Smooth muscle cell of the brain vasculature (primary cell): ENCODE results near the gene ZG16.

ENCODE experiments used
- DNase-seq: peaks from one replicate; pipeline ENCODE4 v3.0.0-alpha.2; 2012; ENCODE audit warnings: low read depth, low spot score

Gene ZG16

DNA sequence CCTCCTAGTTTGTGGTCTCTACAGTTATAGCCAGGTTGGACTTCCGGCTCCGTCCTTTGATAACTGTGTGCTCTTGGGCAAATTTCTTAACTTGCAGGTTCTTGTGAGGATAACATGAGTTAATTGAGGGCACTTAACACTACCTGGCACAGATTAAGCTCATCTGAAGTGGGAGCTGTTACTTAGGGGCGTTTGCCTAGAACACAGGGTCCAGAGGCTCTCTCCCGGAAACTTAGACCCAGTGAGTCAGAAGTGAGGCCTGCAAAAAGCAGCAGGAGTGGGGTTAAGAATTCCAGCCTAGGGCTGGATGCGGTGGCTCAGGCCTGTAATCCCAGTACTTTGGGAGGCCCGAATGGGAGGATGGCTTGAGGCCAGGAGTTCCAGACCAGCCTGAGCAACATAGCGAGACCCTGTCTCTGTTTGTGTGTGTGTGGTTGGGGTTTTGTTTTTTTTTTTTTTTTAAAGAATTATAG, 43.6 kb downstream of the ZG16 start:
- no peak for DNase-seq

- no peak for DNase-seq
These were observed 46.6 kb downstream of the ZG16 start for GRCh38 chr16:29824589-29825144.

DNA sequence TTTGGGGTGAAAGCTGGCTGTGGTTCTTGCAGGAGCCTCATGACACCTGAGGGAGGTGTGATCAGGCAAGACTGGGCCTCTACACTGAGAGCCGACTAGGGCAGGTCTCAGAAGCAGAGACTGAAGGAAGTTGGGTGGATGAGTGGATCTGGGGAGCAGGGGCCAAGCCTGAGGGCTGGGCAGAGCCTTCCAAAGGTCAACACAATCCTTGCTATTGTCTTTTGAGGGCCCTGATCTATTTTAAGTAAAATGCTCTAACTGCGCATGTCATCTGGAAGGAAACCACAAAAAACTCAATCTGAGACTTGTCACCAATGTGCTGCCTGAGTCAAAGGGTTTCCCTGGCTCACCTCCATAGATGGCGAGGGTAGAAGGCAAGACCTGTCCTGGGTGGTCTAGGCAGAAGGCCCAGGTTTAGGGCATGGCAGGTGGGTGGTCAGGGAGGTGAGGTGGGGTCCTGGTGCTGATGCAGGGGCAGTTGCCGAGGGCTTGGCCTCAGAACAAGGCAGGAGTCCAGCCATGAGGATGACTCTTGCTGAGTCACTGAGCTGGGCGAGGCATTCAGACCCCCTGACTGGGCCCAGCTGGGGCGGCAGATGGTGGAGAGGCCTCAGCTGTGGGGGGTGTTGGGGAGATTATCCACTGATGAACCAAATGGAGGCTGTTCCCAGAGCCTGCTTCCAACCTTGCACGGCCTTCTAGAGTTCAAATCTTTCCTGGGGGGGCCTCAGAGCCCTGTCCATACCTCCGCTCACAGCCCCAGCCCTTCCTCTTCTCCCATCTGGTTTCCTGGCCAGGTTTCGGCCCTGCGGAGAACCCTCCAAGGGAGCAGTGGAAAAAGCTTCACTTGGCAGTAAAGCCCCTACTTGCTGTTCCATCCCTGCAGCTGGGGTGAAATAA, 47.3 kb downstream of the ZG16 start:
- no peak for DNase-seq

DNA sequence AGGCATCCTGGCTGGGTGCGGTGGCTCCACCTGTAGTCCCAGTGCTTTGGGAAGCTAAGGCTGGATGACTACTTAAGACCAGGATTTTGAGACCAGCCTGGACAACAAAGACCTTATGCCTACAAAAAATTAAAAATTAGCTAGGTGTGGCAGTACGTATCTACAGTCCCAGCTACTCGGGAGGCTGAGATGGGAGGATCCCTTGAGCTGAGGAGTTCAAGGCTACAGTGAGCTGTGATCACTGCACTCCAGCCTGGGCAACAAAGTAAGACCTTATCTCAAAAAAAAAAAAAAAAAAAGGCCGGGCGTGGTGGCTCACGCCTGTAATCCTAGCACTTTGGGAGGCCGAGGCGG, 48.3 kb downstream of the ZG16 start:
- DNase-seq: no peak

DNA sequence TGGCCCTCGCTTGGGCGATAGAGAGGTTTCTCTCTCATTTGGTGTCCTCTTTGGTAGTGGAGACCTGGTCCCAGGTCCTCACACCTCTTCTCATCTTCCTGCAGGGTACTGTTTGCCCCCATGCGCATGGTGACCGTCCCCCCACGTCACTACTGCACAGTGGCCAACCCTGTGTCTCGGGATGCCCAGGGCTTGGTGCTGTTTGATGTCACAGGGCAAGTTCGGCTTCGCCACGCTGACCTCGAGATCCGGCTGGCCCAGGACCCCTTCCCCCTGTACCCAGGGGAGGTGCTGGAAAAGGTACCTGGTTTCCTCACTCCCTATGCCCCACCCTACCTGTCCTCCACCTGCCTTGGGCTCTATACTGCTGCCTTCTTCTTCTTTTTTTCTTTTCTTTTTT, 52.7 kb downstream of the ZG16 start:
- no peak for DNase-seq

DNA sequence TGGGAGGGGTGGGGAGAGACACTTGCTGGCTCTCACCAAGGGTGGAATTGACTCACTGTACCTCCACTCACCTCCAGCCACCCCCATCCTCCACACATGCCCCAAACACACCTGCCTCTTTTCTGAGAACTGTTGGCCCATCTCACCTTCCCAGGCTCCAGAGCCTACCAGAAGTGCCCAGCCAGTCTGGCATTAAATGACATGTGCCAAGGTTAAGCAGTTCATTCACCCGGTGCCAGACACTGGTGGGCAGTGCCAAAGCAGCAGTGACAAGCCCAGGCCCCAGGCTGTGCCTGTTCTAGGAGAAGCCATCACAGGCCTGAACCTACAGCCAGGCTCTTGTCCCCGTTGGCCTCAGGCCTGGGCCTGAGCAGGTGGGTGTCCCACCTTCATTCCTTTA, 53.4 kb downstream of the ZG16 start:
- no peak for DNase-seq
